RWPE2 (cell line): ENCODE measurements around the gene NOC2L.

Experiments used
- ATAC-seq: fragments of 200-7000 bp; cut with Tn5 transposase; 3 replicates; pipeline ENCODE4 v1.9.1; 2021; ENCODE audit warnings: low read depth
- DNase-seq: peaks from one replicate; pipeline ENCODE4 v3.0.0-alpha.2; 2020; ENCODE audit warnings: low spot score
- H3K27ac ChIP-seq: fragments of 450-650 bp; 2 replicates; pipeline ENCODE4 v1.5.1; 2017; ENCODE audit warnings: mild to moderate bottlenecking; ENCODE audit not compliant: poor library complexity, severe bottlenecking
- H3K27me3 ChIP-seq: fragments of 250-450 bp; sonication (Bioruptor Pico); 2 replicates; pipeline ENCODE4 v1.5.1; 2021; ENCODE audit warnings: mild to moderate bottlenecking, moderate library complexity; ENCODE audit not compliant: insufficient read depth, poor library complexity, severe bottlenecking
- H3K36me3 ChIP-seq: fragments of 250-450 bp; sonication (Bioruptor Pico); 2 replicates; pipeline ENCODE4 v1.5.1; 2020; ENCODE audit warnings: low read depth, mild to moderate bottlenecking, moderate library complexity
- H3K4me1 ChIP-seq: fragments of 250-450 bp; sonication (Bioruptor Pico); 2 replicates; pipeline ENCODE4 v1.5.1; 2021; ENCODE audit warnings: mild to moderate bottlenecking, moderate library complexity; ENCODE audit not compliant: insufficient read depth, poor library complexity, severe bottlenecking
- H3K4me3 ChIP-seq: fragments of 250-450 bp; sonication (Bioruptor Pico); 2 replicates; pipeline ENCODE4 v1.5.1; 2021; ENCODE audit warnings: mild to moderate bottlenecking, moderate library complexity; ENCODE audit not compliant: severe bottlenecking
- H3K9me3 ChIP-seq: fragments of 250-450 bp; sonication (Bioruptor Pico); 2 replicates; pipeline ENCODE4 v1.5.1; 2021; ENCODE audit warnings: mild to moderate bottlenecking, moderate library complexity; ENCODE audit not compliant: severe bottlenecking
- CTCF ChIP-seq: fragments of 450-650 bp; IDR thresholded peaks from one replicate; pipeline ENCODE4 v1.5.1; 2017; ENCODE audit warnings: mild to moderate bottlenecking, moderate library complexity; ENCODE audit not compliant: poor library complexity, severe bottlenecking

NOC2L gene

GRCh38 chr1:974293-974640 is 15.2 kb upstream of the NOC2L start:
- H3K4me1 ChIP-seq = no peaks in the 10 kb centered on the region
- H3K4me3 ChIP-seq = no peak overlapping the region
- no peaks in the 10 kb centered on the region for H3K9me3 ChIP-seq
- no peaks in the 10 kb centered on the region for H3K27me3 ChIP-seq
- no peak overlapping the region for H3K27ac ChIP-seq
- TF ChIP-seq CTCF = no peak
- ATAC-seq (no peak), DNase-seq (no peak)
- no peaks in the 10 kb centered on the region for H3K36me3 ChIP-seq

GRCh38 chr1:973459-974292 is 14.6 kb upstream of the NOC2L start:
- H3K27me3 ChIP-seq = no peaks in the 10 kb centered on the region
- no peaks in the 10 kb centered on the region for H3K9me3 ChIP-seq
- H3K4me3 ChIP-seq = no peak overlapping the region
- DNase-seq (no peak), ATAC-seq (no peak)
- no peak overlapping the region for H3K27ac ChIP-seq
- no peaks in the 10 kb centered on the region for H3K36me3 ChIP-seq
- H3K4me1 ChIP-seq = no peaks in the 10 kb centered on the region
- TF ChIP-seq CTCF = no peak

- no peak for TF ChIP-seq CTCF
- H3K4me3 ChIP-seq = no peak overlapping the region
- H3K36me3 ChIP-seq = no peaks in the 10 kb centered on the region
- H3K9me3 ChIP-seq = no peaks in the 10 kb centered on the region
- no peaks in the 10 kb centered on the region for H3K4me1 ChIP-seq
- ATAC-seq (no peak), DNase-seq (no peak)
- H3K27ac ChIP-seq = no peak overlapping the region
- no peaks in the 10 kb centered on the region for H3K27me3 ChIP-seq
These were observed 13.8 kb upstream of the NOC2L start for GRCh38 chr1:972726-973458.

- no peaks in the 10 kb centered on the region for H3K36me3 ChIP-seq
- H3K27ac ChIP-seq = no peak overlapping the region
- no peaks in the 10 kb centered on the region for H3K9me3 ChIP-seq
- no peak for DNase-seq
- ATAC-seq = no peak
- H3K4me3 ChIP-seq = no peak overlapping the region
- H3K4me1 ChIP-seq = no peaks in the 10 kb centered on the region
- no peak for TF ChIP-seq CTCF
- H3K27me3 ChIP-seq = no peaks in the 10 kb centered on the region
These were observed 12.9 kb upstream of the NOC2L start for GRCh38 chr1:971751-972506.
